ENCODE measurements around the gene PLXNA4. TPM values are rescaled to one million over a fixed set of nuclear protein-coding genes. Genes with fewer than 3 reads are reported as not detected.

The PLXNA4 gene
- total and polyA plus RNA-seq, 2 experiments from 2014 or later = 1.9 to 4.8 TPM

- Histone ChIP-seq H3K4me2 (no peak overlapping the region), H3K79me2 (no peaks in the 10 kb centered on the region), H3K4me3 (no peak overlapping the region)
Observed at GRCh38 chr7:132573251-132573955, 2.9 kb downstream of the PLXNA4 start.

GRCh38 chr7:132572526-132572925 is 3.7 kb downstream of the PLXNA4 start:
- Histone ChIP-seq H3K4me2 (no peak overlapping the region), H3K27me3 (peaks cover 73% of the 10 kb centered on the region), H3K36me3 (replicated peaks; ENCODE audit: insufficient read depth, low read depth) (no peaks in the 10 kb centered on the region), H3K4me1 (ENCODE audit: insufficient read depth) (peaks cover 12% of the 10 kb centered on the region), H3K27ac (no peak overlapping the region), H2AFZ (no peak overlapping the region), H3K79me2 (no peaks in the 10 kb centered on the region), H4K20me1 (ENCODE audit: insufficient read depth, poor library complexity, severe bottlenecking) (no peaks in the 10 kb centered on the region), H3K4me3 (no peak overlapping the region), H3K9me2 (replicated peaks; ENCODE audit: insufficient read depth) (no peaks in the 10 kb centered on the region), H3K9me3 (ENCODE audit: low read depth) (no peaks in the 10 kb centered on the region)
- 45% methylated on average over 3 of the region's 3 CpGs for WGBS (ENCODE audit: low lambda C conversion rate, missing lambda C conversion rate)
- no peak for TF ChIP-seq EZH2phosphoT487 (IDR thresholded peaks at IDR 0.05; ENCODE audit: low read depth, severe bottlenecking, unreplicated experiment)
- TF ChIP-seq EZH2 (IDR thresholded peaks at IDR 0.05; ENCODE audit: borderline replicate concordance) = no peak
- no peak for TF ChIP-seq CTCF (IDR thresholded peaks at IDR 0.05; ENCODE audit: poor library complexity)
- no peak for DNase-seq (ENCODE audit: low spot score)

More at GRCh38 chr7:132573251-132573955, 2.9 kb downstream of the PLXNA4 start:
- H3K36me3 ChIP-seq (replicated peaks; ENCODE audit: insufficient read depth, low read depth) = no peaks in the 10 kb centered on the region
- no peak overlapping the region for H2AFZ ChIP-seq
- H3K27me3 ChIP-seq = peaks cover 75% of the 10 kb centered on the region
- no peak overlapping the region for H3K27ac ChIP-seq
- no peaks in the 10 kb centered on the region for H4K20me1 ChIP-seq (ENCODE audit: insufficient read depth, poor library complexity, severe bottlenecking)
- no peak for DNase-seq (ENCODE audit: low spot score)
- 21% methylated on average over 13 of the region's 13 CpGs for WGBS (ENCODE audit: low lambda C conversion rate, missing lambda C conversion rate)
- TF ChIP-seq EZH2phosphoT487 (IDR thresholded peaks at IDR 0.05; ENCODE audit: low read depth, severe bottlenecking, unreplicated experiment) = no peak
- no peak for TF ChIP-seq EZH2 (IDR thresholded peaks at IDR 0.05; ENCODE audit: borderline replicate concordance)
- no peak for TF ChIP-seq CTCF (IDR thresholded peaks at IDR 0.05; ENCODE audit: poor library complexity)
- no peaks in the 10 kb centered on the region for H3K9me3 ChIP-seq (ENCODE audit: low read depth)
- H3K9me2 ChIP-seq (replicated peaks; ENCODE audit: insufficient read depth) = no peaks in the 10 kb centered on the region
- H3K4me1 ChIP-seq (ENCODE audit: insufficient read depth) = peaks cover 12% of the 10 kb centered on the region

- Histone ChIP-seq H3K9me3 (ENCODE audit: low read depth) (no peaks in the 10 kb centered on the region), H2AFZ (no peak overlapping the region), H4K20me1 (ENCODE audit: insufficient read depth, poor library complexity, severe bottlenecking) (no peaks in the 10 kb centered on the region), H3K4me1 (ENCODE audit: insufficient read depth) (peaks cover 12% of the 10 kb centered on the region), H3K27ac (no peak overlapping the region), H3K36me3 (replicated peaks; ENCODE audit: insufficient read depth, low read depth) (no peaks in the 10 kb centered on the region), H3K9me2 (replicated peaks; ENCODE audit: insufficient read depth) (no peaks in the 10 kb centered on the region), H3K4me2 (no peak overlapping the region), H3K4me3 (no peak overlapping the region), H3K27me3 (peaks cover 77% of the 10 kb centered on the region), H3K79me2 (no peaks in the 10 kb centered on the region)
- no peak for DNase-seq (ENCODE audit: low spot score)
- 83% methylated on average over 2 of the region's 2 CpGs for WGBS (ENCODE audit: low lambda C conversion rate, missing lambda C conversion rate)
- no peak for TF ChIP-seq EZH2 (IDR thresholded peaks at IDR 0.05; ENCODE audit: borderline replicate concordance)
- TF ChIP-seq CTCF (IDR thresholded peaks at IDR 0.05; ENCODE audit: poor library complexity) = no peak
- TF ChIP-seq EZH2phosphoT487 (IDR thresholded peaks at IDR 0.05; ENCODE audit: low read depth, severe bottlenecking, unreplicated experiment) = no peak
Observed at GRCh38 chr7:132571970-132572369, 4.3 kb downstream of the PLXNA4 start.

All from hepatocyte (in vitro differentiated cells).